Stimulated activated naive CD8-positive, alpha-beta T cell treated with anti-CD3 and anti-CD28 coated beads, Interleukin-15, amount 100 ng/mL, for 72 hours (primary cell): ENCODE data around the gene RHBDL2.
"Not testable (repeated sequence)": the region's sequence is repeated elsewhere in the genome, so short reads cannot be mapped to it uniquely, and the experiment has no call there.

Experiments used
- ATAC-seq: fragments of 150-1000 bp; cut with Tn5 transposase; 2 replicates; pipeline ENCODE4 v1.10.0; 2021; ENCODE audit warnings: mild to moderate bottlenecking, moderate library complexity
- DNase-seq, 2 donors: peaks; one replicate each; pipeline ENCODE4 v3.0.0; 2021 to 2022
- H3K27ac Mint-ChIP-seq, 2 donors: one replicate each; pipeline ENCODE4 v1.8.0; 2022; ENCODE audit warnings: mild to moderate bottlenecking in 2 of 2, mixed read lengths in 2 of 2, moderate library complexity in 2 of 2
- H3K27me3 Mint-ChIP-seq: one replicate; pipeline ENCODE4 v1.8.0; 2022; ENCODE audit warnings: mixed read lengths
- H3K4me1 Mint-ChIP-seq: one replicate; pipeline ENCODE4 v1.8.0; 2022; ENCODE audit warnings: mild to moderate bottlenecking, mixed read lengths
- H3K4me3 Mint-ChIP-seq, 2 donors: one replicate each; pipeline ENCODE4 v1.8.0; 2022; ENCODE audit warnings: mild to moderate bottlenecking in 2 of 2, mixed read lengths in 2 of 2, moderate library complexity in 1 of 2
- H3K9me3 Mint-ChIP-seq, 2 donors: one replicate each; pipeline ENCODE4 v1.8.0; 2022; ENCODE audit warnings: mixed read lengths in 2 of 2

Gene RHBDL2

DNA sequence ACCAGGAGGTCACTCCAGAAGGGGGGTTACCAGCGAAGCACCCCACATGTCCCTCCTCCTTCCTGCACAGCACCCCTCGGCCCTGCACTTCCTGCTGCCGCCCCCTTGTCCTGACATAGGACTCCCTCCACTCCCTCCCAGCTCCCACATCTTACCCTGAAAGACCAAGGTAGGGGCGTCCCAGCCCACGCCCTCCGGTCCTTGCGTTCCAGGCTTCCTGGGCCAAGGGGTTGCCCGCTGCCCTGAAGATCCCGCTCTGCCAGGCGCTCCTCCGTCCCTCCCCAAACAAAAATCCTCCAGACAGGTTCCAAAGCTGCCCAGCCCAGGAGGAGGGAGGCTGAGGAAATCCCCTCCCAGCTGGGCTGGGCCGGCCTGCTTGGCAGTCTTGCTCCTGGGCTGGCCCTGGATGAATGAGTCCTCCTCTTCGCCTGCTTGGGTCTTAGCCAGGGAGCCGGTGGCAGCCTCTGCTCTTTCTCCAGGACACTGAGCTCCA is at the start of gene RHBDL2:
Gene RHBDL2, minus strand, starts transcription at position 304 of the 493 bp plus-strand sequence. CDS start 22,618 bp downstream, outside the sequence.
- Mint-ChIP-seq H3K4me1 (no peaks in the 10 kb centered on the region), H3K27me3 (no peaks in the 10 kb centered on the region), H3K9me3 (no peaks in the 10 kb centered on the region), H3K27ac (peak within 1 kb of the TSS in 1 of 2 donors; percentile 83), H3K4me3 (no peak within 1 kb of the TSS)
- ATAC-seq (no peak), DNase-seq (no peak)

GRCh38 chr1:38990738-38991637 is 49.4 kb upstream of the RHBDL2 start, which contains the start of gene AKIRIN1:
TSS of gene AKIRIN1 (plus strand) at chr1:38991276. CDS start at chr1:38991381, 105 bp downstream.
- DNase-seq (peak; percentile 99), ATAC-seq (peak; percentile 97)
- Mint-ChIP-seq H3K9me3 (no peaks in the 10 kb centered on the region), H3K27me3 (no peaks in the 10 kb centered on the region), H3K4me1 (peaks cover 62% of the 10 kb centered on the region), H3K4me3 (peak within 1 kb of the TSS; percentile 80 to 90), H3K27ac (peak within 1 kb of the TSS; percentile 91 to 96)

GRCh38 chr1:38990386-38990737 is 48.7 kb upstream of the RHBDL2 start:
- ATAC-seq (no peak), DNase-seq (no peak)
- no peaks in the 10 kb centered on the region for H3K27me3 Mint-ChIP-seq
- peak overlapping the region; percentile 80 to 90 for H3K4me3 Mint-ChIP-seq
- H3K27ac Mint-ChIP-seq: peak overlapping the region in 1 of 2 donors; percentile 48
- H3K9me3 Mint-ChIP-seq: no peaks in the 10 kb centered on the region
- peaks cover 55% of the 10 kb centered on the region for H3K4me1 Mint-ChIP-seq

DNA sequence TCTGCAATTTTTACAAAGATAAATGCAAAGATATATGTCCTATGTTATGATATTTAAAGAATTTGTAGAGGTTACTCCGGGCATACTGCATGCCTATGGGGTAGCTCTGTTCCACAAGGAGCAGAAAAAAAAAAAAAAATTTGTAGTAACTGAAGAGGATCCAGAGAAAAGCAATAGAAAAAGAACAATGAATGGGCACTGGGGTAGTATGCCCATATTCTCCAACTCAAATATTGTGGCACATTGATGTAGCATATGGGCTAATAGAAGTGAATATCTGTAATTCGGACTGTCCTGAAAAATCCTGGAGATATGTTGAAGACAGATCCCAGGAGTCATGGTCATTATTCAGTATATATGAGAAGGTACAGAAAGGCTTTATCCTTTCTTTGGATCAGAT is 48.3 kb upstream of the RHBDL2 start:
- ATAC-seq (no peak), DNase-seq (no peak)
- H3K9me3 Mint-ChIP-seq: no peaks in the 10 kb centered on the region
- no peaks in the 10 kb centered on the region for H3K27me3 Mint-ChIP-seq
- peaks cover 51% of the 10 kb centered on the region for H3K4me1 Mint-ChIP-seq
- peak overlapping the region in 1 of 2 donors; percentile 48 for H3K27ac Mint-ChIP-seq
- H3K4me3 Mint-ChIP-seq: peak overlapping the region; percentile 42 to 90

DNA sequence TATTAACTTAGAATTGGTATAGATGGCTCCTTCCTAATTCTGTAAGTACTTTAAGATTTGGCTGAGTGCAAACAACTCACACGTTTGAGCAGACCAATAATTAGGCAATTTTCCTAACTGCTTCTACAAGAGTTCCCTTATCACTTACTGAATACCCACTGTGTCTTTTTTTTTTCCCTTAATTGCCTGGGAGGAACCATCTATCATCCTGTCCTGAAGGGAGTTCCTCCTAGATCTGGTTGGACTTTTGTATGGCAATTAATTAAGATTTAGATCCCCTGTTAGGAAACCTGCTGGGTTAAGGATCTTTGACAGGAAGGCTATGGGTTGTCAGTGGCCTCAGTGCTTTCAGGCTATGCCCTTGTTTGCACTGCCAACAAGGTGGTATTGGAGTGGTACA is 37.8 kb upstream of the RHBDL2 start:
- not testable (repeated sequence) for DNase-seq, H3K4me3 Mint-ChIP-seq, H3K4me1 Mint-ChIP-seq, H3K27me3 Mint-ChIP-seq, ATAC-seq, H3K27ac Mint-ChIP-seq
- peaks cover 7 to 15% of the 10 kb centered on the region in 2 donors for H3K9me3 Mint-ChIP-seq

- ATAC-seq, H3K27me3 Mint-ChIP-seq, H3K27ac Mint-ChIP-seq, H3K4me3 Mint-ChIP-seq, H3K4me1 Mint-ChIP-seq: not testable (repeated sequence)
- peak in 1 of 2 donors; percentile 18 for DNase-seq
- H3K9me3 Mint-ChIP-seq: peaks cover 7 to 15% of the 10 kb centered on the region in 2 donors
Observed at GRCh38 chr1:38978245-38978542, 36.6 kb upstream of the RHBDL2 start.

DNA sequence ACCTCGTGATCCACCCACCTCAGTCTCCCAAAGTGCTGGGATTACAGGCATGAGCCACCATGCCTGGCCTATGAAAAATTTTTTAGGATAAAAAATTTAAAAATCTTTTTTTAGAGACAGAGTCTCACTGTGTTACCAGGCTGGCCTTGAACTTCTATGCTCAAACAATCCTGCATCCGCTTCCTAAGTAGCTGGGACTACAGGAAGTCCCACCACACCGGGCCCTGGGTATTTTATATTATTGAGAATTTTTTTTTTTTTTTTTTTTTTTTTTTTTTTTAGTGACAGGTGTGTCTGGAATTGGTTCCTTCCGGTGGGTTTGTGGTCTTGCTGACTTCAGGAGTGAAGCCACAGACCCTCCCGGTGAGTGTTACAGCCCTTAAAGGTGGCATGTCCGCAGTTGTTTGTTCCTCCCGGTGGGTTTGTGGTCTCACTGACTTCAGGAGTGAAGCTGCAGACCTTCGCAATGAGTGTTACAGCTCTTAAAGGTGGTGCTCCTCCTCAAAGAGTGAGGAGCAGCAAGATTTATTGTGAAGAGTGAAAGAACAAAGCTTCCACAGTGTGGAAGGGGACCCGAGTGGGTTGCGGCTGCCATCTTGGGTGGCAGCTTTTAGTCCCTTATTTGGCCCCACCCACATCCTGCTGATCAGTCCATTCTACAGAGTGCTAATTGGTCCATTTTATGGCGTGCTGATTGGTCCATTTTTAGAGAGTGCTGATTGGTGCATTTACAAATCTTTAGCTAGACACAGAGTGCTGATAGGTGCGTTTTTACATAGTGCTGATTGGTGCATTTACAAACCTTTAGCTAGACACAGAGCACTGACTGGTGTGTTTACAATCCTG is 36.0 kb upstream of the RHBDL2 start:
- H3K27ac Mint-ChIP-seq, H3K4me1 Mint-ChIP-seq, H3K27me3 Mint-ChIP-seq: not testable (repeated sequence)
- H3K4me3 Mint-ChIP-seq: peak overlapping the region; percentile 18 to 37
- H3K9me3 Mint-ChIP-seq: peaks cover 7 to 15% of the 10 kb centered on the region in 2 donors
- peak; percentile 93 for ATAC-seq
- DNase-seq: peak; percentile 34 to 76

DNA sequence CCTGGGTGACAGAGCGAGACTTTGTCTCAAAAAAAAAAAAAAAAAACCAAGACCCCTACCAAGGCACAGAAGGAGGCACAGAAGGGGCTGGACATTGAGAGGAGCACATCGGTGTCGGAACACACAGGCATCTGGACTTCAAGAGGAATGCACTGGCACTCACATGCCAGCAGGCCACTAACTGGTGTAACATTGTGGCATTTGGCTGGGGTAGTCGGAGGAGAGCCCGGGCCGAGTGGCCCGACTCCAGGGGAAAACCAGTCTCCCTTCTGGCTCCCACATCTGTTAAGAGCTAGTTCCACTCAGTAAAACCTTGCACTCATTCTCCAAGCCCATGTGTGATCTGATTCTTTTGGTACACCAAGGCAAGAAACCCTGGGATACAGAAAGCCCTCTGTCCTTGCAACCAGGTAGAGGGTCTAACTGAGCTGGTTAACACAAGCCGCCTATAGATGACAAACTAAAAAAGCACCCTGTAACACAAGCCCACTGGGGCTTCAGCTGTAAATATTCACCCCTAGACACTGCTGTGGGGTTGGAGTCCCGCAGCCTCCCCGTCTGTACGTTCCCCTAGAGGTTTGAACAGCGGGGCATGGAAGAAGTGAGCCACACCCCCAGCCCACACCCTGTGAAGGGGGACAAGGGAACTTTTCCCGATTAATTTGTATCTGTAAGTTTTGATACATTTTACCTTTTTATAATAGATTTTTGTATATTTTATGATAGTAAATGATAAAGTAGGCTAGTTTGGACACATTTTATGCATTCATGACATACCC is 32.2 kb upstream of the RHBDL2 start:
- no peaks in the 10 kb centered on the region for H3K4me1 Mint-ChIP-seq
- ATAC-seq (no peak), DNase-seq (no peak)
- no peak overlapping the region for H3K4me3 Mint-ChIP-seq
- H3K27ac Mint-ChIP-seq: no peak overlapping the region
- peaks cover 0 to 7% of the 10 kb centered on the region in 2 donors for H3K9me3 Mint-ChIP-seq
- no peaks in the 10 kb centered on the region for H3K27me3 Mint-ChIP-seq

DNA sequence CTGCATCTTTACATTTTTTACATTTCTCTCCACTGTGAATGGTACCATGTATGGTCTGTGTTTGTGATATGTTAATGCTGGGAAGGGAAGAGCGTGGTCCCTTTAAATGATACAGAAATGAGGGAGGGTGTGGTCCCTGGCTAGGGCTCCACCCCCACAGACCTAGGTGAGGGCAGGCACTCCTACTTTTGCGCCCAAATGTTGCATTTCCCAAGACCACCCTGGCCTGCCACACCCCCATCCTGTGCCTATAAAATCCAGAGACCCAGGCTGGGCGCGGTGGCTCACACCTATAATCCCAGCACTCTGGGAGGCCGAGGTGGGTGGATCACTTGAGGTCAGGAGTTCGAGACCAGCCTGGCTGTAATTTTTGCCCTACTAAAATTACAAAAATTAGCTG is 31.5 kb upstream of the RHBDL2 start:
- not testable (repeated sequence) for DNase-seq, H3K27me3 Mint-ChIP-seq, ATAC-seq, H3K9me3 Mint-ChIP-seq, H3K27ac Mint-ChIP-seq, H3K4me1 Mint-ChIP-seq, H3K4me3 Mint-ChIP-seq

GRCh38 chr1:38964140-38964548 is 22.5 kb upstream of the RHBDL2 start:
- Mint-ChIP-seq H3K27me3 (no peaks in the 10 kb centered on the region), H3K27ac (no peak overlapping the region)
- ATAC-seq: peak; percentile 76

DNA sequence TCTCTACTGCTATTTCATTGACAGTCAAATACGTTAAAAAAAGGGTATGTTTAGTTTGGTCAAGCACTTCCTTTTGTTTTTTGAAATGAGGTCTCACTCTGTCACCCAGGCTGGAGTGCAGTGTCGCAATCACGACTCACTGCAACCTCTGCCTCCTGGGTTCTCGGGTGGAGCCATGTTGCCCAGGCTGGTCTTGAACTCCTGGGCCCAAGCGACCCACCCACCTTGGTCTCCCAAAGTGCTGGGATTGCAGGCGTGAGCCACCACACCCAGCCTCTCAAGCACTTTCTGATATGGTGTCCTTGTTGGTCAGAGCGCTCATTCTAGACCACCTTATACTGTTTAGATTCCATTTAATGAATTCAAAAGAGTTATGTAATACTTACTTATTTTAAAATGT is 20.9 kb upstream of the RHBDL2 start:
- H3K4me1 Mint-ChIP-seq: no peaks in the 10 kb centered on the region
- DNase-seq (no peak), ATAC-seq (no peak)
- no peaks in the 10 kb centered on the region for H3K9me3 Mint-ChIP-seq
- no peak overlapping the region for H3K27ac Mint-ChIP-seq
- H3K27me3 Mint-ChIP-seq: no peaks in the 10 kb centered on the region
- no peak overlapping the region for H3K4me3 Mint-ChIP-seq

More at GRCh38 chr1:38964140-38964548, 22.5 kb upstream of the RHBDL2 start:
- no peaks in the 10 kb centered on the region for H3K9me3 Mint-ChIP-seq
- H3K4me3 Mint-ChIP-seq: no peak overlapping the region
- H3K4me1 Mint-ChIP-seq: no peaks in the 10 kb centered on the region
- DNase-seq: no peak

DNA sequence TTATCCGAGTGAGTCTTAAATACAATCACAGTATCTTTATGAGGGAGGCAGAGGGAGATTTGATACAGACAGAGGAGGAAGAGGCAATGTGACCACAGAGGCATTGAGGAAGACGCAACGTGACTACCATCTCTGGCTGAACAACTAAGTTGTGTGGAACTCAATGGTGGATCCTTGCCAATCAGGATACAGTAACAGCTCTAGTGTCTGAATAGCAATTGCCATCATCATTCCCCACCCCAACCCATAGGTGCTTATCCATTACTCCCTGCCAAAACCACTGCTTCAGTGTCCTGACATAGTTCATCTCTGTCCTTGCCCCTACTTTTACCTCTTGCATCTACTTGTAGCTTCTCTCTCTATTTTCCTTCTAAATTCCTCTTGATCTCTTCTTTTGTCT is 20.5 kb upstream of the RHBDL2 start:
- Mint-ChIP-seq H3K27me3 (no peaks in the 10 kb centered on the region), H3K4me3 (no peak overlapping the region), H3K27ac (no peak overlapping the region), H3K9me3 (no peaks in the 10 kb centered on the region), H3K4me1 (no peaks in the 10 kb centered on the region)
- no peak for DNase-seq
- no peak for ATAC-seq

DNA sequence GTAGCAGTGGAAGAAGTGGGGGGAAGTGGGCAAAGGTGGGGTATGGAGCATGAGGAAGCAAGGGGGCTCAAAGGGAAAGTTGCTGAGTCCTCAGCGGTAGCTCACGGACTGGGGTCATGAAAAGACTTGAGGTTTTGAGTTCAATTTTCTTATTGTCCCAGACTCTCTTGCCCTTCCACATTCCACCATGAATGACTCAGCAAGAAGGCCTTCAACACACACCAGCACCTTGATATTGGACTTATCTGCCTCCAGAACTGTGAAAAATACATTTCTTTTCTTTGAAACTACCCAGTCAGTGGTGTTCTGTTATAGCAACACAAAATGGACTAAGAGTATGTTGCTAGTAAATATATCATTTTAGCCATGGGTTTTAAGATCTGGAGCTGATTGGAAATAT is 17.3 kb upstream of the RHBDL2 start:
- Mint-ChIP-seq H3K27ac (no peak overlapping the region), H3K4me1 (no peaks in the 10 kb centered on the region), H3K27me3 (no peaks in the 10 kb centered on the region), H3K9me3 (no peaks in the 10 kb centered on the region), H3K4me3 (no peak overlapping the region)
- DNase-seq (no peak), ATAC-seq (no peak)

DNA sequence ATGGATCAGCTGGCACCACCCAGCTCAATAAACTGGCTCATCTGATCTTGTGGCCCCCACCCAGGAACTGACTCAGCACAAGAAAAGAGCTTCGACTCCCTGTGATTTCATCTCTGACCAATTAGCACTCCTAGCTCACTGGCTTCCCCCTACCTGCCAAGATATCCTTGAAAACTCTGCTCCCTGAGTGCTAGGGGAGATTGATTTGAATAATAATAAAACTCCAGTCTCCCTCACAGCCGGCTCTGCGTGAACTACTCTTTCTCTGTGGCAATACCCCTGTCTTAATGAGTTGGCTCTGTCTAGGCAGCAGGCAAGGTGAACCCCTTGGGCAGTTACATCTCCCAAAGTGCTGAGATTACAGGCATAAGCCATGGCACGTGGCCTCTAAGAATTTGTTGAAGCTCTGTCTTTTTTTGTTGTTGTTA is 11.8 kb upstream of the RHBDL2 start:
- H3K27me3 Mint-ChIP-seq: no peaks in the 10 kb centered on the region
- no peak overlapping the region for H3K4me3 Mint-ChIP-seq
- no peaks in the 10 kb centered on the region for H3K9me3 Mint-ChIP-seq
- ATAC-seq (no peak), DNase-seq (no peak)
- peaks cover 10% of the 10 kb centered on the region for H3K4me1 Mint-ChIP-seq
- peak overlapping the region in 1 of 2 donors; percentile 54 for H3K27ac Mint-ChIP-seq

DNA sequence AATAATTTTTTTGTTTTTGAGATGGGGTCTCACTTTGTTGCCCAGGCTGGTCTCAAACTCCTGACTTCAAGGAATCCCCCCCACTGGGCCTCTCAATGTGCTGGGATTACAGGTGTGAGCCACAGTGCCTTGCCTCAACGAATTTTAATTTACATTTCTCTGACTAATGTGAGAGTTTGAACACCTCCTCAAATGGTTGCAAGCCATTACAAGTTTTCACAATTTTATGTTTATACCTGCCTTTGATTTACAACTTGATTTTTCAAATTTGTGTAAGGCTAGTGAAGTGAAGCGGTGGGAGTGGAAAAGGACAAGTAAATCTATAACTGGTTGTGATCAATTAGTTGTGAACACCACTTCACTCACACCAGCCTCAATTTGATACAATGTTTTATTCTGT is 8.9 kb upstream of the RHBDL2 start:
- Mint-ChIP-seq H3K27ac (no peak overlapping the region), H3K9me3 (no peaks in the 10 kb centered on the region), H3K4me1 (peaks cover 10% of the 10 kb centered on the region), H3K27me3 (no peaks in the 10 kb centered on the region), H3K4me3 (no peak overlapping the region)
- no peak for ATAC-seq
- no peak for DNase-seq
